ENCODE results near the gene CEP43.

DNA sequence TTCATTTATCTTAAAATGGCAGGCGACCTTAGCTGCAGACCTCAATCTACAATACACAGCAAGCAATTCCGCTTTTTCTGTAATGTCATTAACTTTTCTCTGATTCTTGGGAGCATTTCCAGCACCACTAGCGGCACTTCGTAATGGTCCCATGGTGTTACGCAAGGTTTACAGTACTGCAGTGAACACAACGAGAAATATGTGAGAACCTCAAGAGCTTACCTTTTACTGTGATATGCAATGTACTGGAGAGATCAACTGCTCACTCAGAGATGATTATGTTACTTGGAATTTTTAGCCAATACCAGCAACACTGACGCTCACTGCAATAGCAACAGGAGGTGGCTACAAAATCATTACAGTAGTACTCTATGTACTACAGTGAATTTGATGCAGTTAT lies 2.8 kb upstream of the CEP43 start:
- TF ChIP-seq CTCF (IDR thresholded peaks at IDR 0.05) (no peak), POLR2A (IDR thresholded peaks at IDR 0.05) (no peak), POLR2AphosphoS5 (IDR thresholded peaks at IDR 0.05; ENCODE audit: insufficient read depth in 1 of 2, low read depth in 1 of 2) (no peak)

All from vagina (tissue), 2 donors.